Keratinocyte (primary cell): ENCODE results near the gene BOC. TPM values are rescaled to one million over a fixed set of nuclear protein-coding genes. Genes with fewer than 3 reads are reported as not detected.

Experiments used
- DNase-seq: peaks from one replicate; pipeline ENCODE4 v3.0.0-alpha.2; 2011; ENCODE audit warnings: low read depth, missing footprints, low spot score
- FAIRE-seq: peaks from 2 replicates; lab custom pipeline; 2011; peaks lifted over from hg19 to GRCh38; lab: Jason Lieb, UNC
- H2AFZ ChIP-seq: 2 replicates; pipeline ENCODE4 v1.6.0; 2012; ENCODE audit warnings: low read length, control low read depth, inconsistent platforms; ENCODE audit not compliant: control insufficient read depth
- H3K27ac ChIP-seq: 2 replicates; pipeline ENCODE4 v1.5.1; 2011; ENCODE audit warnings: low read length; ENCODE audit not compliant: control insufficient read depth, insufficient read depth
- H3K27me3 ChIP-seq: 3 replicates; pipeline ENCODE4 v1.6.0; 2011; ENCODE audit warnings: low read length; ENCODE audit not compliant: control insufficient read depth, insufficient read depth; ENCODE audit errors: extremely low read depth
- H3K36me3 ChIP-seq, 2 experiments: 2 replicates in 1 of 2; 3 replicates in 1 of 2; pipeline ENCODE4 v1.5.1; 2011; ENCODE audit warnings: low read length in 2 of 2, mild to moderate bottlenecking in 1 of 2; ENCODE audit not compliant: control insufficient read depth in 2 of 2, insufficient read depth in 2 of 2; ENCODE audit errors: extremely low read depth in 1 of 2
- H3K4me1 ChIP-seq: 3 replicates; pipeline ENCODE4 v1.5.1; 2011; ENCODE audit warnings: low read length; ENCODE audit not compliant: control insufficient read depth, insufficient read depth; ENCODE audit errors: extremely low read depth
- H3K4me2 ChIP-seq: 3 replicates; pipeline ENCODE4 v1.6.0; 2011; ENCODE audit warnings: low read depth, low read length; ENCODE audit not compliant: control insufficient read depth, insufficient read depth; ENCODE audit errors: extremely low read depth
- H3K4me3 ChIP-seq, 3 experiments: fragments of 200-600 bp in 1 of 3; sonication (generic) in 1 of 3; 2 replicates in 2 of 3; 3 replicates in 1 of 3; pipeline ENCODE4 v1.5.1; 2011 to 2016; ENCODE audit warnings: low read length in 3 of 3, mild to moderate bottlenecking in 3 of 3, control low read depth in 2 of 3, inconsistent platforms in 1 of 3, low read depth in 1 of 3, mixed read lengths in 1 of 3, mixed run types in 1 of 3, moderate library complexity in 1 of 3; ENCODE audit not compliant: control insufficient read depth in 2 of 3, insufficient read depth in 2 of 3; ENCODE audit errors: extremely low read depth in 1 of 3
- H3K79me2 ChIP-seq: 2 replicates; pipeline ENCODE4 v1.6.0; 2012; ENCODE audit warnings: low read length; ENCODE audit not compliant: control insufficient read depth, insufficient read depth
- H3K9ac ChIP-seq: 3 replicates; pipeline ENCODE4 v1.6.0; 2011; ENCODE audit warnings: low read length; ENCODE audit not compliant: control insufficient read depth, insufficient read depth; ENCODE audit errors: extremely low read depth
- H3K9me1 ChIP-seq: 3 replicates; pipeline ENCODE4 v1.6.0; 2011; ENCODE audit warnings: low read length; ENCODE audit not compliant: control insufficient read depth, insufficient read depth; ENCODE audit errors: extremely low read depth
- H3K9me3 ChIP-seq: 2 replicates; pipeline ENCODE4 v1.5.1; 2012; ENCODE audit warnings: low read depth, low read length; ENCODE audit not compliant: control insufficient read depth
- H4K20me1 ChIP-seq: 3 replicates; pipeline ENCODE4 v1.6.0; 2011; ENCODE audit warnings: low read length; ENCODE audit not compliant: control insufficient read depth, insufficient read depth; ENCODE audit errors: extremely low read depth
- CTCF ChIP-seq, 3 experiments: IDR thresholded peaks in 1 of 3; conservative IDR thresholded peaks in 1 of 3; optimal IDR thresholded peaks in 1 of 3; 2 replicates in 2 of 3; 3 replicates in 1 of 3; pipeline versions ENCODE3 to v1.5.1; 2011; ENCODE audit warnings: low read length in 3 of 3, mild to moderate bottlenecking in 3 of 3, moderate library complexity in 2 of 3, control low read depth in 1 of 3, inconsistent platforms in 1 of 3; ENCODE audit not compliant: insufficient read depth in 2 of 3; ENCODE audit errors: extremely low read depth in 1 of 3
- EZH2 ChIP-seq: IDR thresholded peaks from one replicate; pipeline ENCODE4 v1.6.1; 2012; ENCODE audit warnings: inconsistent platforms, mild to moderate bottlenecking, low read length, moderate library complexity
- dilution Hi-C: fragments of 300-500 bp; cut with MboI; formaldehyde crosslinking; loops from one replicate; pipeline ENCODE4 v1.7.0; 2020; ENCODE audit warnings: low sequenced_read_pairs; ENCODE audit not compliant: extremely low pct_ligation_motif_present
- polyA plus RNA-seq, 5 experiments: library from polyadenylated mRNA; depleted of rRNA in 3 of 5; stranded (reverse) in 3 of 5; stranded (forward) in 1 of 5; unstranded in 1 of 5; fragments of >200 nt; gene quantifications; 1 replicate in 1 of 5; 2 replicates in 3 of 5; 3 replicates in 1 of 5; pipeline versions ENCODE4 v1.2.1 to v1.2.3, GENCODE V29; 2011 to 2012; ENCODE audit warnings: missing spikeins in 2 of 5, low read depth in 1 of 5, low replicate concordance in 1 of 5

The BOC gene
- polyA plus RNA-seq, 1 donor (not counting 4 experiments of a cell fraction or from before 2014, with no cell fraction given) = 11.2 TPM

DNA sequence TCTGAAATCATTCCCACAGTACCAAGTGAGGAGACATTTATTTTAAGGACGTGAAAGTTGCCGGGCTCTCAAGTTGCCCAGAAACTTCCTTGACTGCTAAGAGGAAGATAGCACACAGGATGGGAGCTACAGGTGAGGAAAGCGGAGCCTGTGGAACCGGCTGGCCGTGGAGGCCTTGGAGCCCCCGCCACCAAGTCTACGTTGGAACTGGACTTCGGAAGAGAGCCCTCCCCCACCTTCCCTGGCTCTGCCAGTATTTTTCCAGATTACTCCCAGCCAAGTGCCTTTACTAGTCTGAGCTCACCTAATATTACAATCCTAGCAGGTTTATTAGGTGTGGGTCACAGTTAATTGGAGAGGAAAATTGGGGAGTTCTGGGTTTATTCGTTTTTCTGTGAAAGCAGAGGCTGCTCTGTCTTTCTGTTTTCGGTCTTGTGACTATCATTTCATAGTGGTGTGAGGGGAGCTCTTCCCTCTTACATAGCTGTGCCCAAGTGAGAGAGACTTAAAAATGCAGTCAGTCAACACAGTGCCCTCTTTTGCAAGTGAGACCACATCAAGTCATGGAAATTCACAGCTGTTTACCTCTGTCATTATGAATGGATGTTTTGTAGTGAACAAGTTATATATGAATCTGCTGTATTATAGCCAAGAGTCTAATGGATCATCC, 6.8 kb downstream of the BOC start:
- Histone ChIP-seq H3K4me3 (no peak overlapping the region), H3K4me2 (no peak overlapping the region), H3K9ac (no peak overlapping the region), H3K27me3 (no peaks in the 10 kb centered on the region), H3K4me1 (peaks cover 46% of the 10 kb centered on the region), H3K9me1 (no peaks in the 10 kb centered on the region), H3K27ac (no peak overlapping the region), H2AFZ (no peak overlapping the region), H4K20me1 (no peaks in the 10 kb centered on the region), H3K36me3 (peaks cover 1 to 4% of the 10 kb centered on the region in 2 experiments), H3K79me2 (peaks cover 1% of the 10 kb centered on the region), H3K9me3 (no peaks in the 10 kb centered on the region)
- dilution Hi-C loops = no loop called here
- DNase-seq = no peak
- no peak for FAIRE-seq
- TF ChIP-seq CTCF (optimal IDR thresholded peaks at IDR 0.05 in 1 of 3, IDR thresholded peaks at IDR 0.05 in 1 of 3, conservative IDR thresholded peaks at IDR 0.05 in 1 of 3; ENCODE audit: extremely low read depth in 1 of 3, insufficient read depth in 2 of 3, low read length in 3 of 3) = no peak
- no peak for TF ChIP-seq EZH2

DNA sequence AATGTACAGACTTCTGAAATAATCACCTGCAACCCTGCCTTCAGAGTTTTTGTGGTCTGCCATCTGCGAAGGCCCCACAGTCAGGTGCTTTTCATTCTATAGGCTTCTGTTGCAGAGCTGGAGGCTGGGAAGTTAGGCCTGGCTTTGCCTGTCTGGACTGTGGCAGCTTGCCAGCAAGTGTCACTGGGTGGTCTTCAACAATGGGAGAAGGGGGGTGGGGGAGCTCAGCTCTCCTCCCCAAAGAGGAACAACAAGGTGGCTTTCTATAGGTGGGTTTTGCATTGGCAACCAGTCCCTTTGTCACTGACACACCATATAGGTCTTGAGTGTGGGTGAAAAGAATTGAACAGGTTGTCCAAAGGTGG, 7.3 kb downstream of the BOC start:
- H3K36me3 ChIP-seq = peaks cover 1 to 4% of the 10 kb centered on the region in 2 experiments
- no peak overlapping the region for H2AFZ ChIP-seq
- H3K9me1 ChIP-seq = no peaks in the 10 kb centered on the region
- FAIRE-seq (no peak), DNase-seq (no peak)
- no peaks in the 10 kb centered on the region for H4K20me1 ChIP-seq
- H3K9me3 ChIP-seq = no peaks in the 10 kb centered on the region
- no peaks in the 10 kb centered on the region for H3K27me3 ChIP-seq
- no peak overlapping the region for H3K4me3 ChIP-seq
- H3K4me2 ChIP-seq = no peak overlapping the region
- no peaks in the 10 kb centered on the region for H3K79me2 ChIP-seq
- peaks cover 41% of the 10 kb centered on the region for H3K4me1 ChIP-seq
- dilution Hi-C loops = no loop called here
- no peak overlapping the region for H3K27ac ChIP-seq
- no peak overlapping the region for H3K9ac ChIP-seq
- TF ChIP-seq CTCF (optimal IDR thresholded peaks at IDR 0.05 in 1 of 3, IDR thresholded peaks at IDR 0.05 in 1 of 3, conservative IDR thresholded peaks at IDR 0.05 in 1 of 3; ENCODE audit: extremely low read depth in 1 of 3, insufficient read depth in 2 of 3, low read length in 3 of 3) = no peak
- no peak for TF ChIP-seq EZH2
